NCI-H526 treated with DMSO at 0.1 percent for 48 hours (cell line): ENCODE data around the gene ZNF442.
"Not testable (repeated sequence)": the region's sequence is repeated elsewhere in the genome, so short reads cannot be mapped to it uniquely, and the experiment has no call there.

Source experiments
- DNase-seq: peaks from one replicate; lab custom pipeline; 2025; lab: John Stamatoyannopoulos, UW

ZNF442 gene

GRCh38 chr19:12365236-12366162, at the start of gene ZNF442:
Gene ZNF442, minus strand, starts transcription at chr19:12365683. Its CDS starts 2,052 bp downstream, at chr19:12363631.
- DNase-seq: peak; percentile 77

DNA sequence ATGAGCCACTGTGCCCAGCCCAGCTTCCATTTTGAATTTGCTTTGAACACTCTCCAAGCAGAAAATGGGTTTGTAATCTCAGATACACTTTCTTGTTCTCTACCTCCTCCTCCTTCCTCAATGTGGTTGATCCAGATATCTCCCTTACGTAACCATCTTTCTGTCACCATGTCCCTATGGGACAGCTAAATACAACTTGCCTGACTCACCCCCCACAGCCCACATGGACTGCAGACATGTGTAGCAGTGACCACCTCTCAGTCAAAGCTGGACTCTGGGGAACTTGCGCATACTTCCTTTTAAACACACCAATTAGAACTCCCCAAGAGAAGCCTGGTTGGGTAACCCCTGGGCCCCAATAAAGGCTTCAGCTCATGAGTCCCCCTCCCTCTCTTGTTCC, 46.4 kb upstream of the ZNF442 start:
- DNase-seq: no peak

DNA sequence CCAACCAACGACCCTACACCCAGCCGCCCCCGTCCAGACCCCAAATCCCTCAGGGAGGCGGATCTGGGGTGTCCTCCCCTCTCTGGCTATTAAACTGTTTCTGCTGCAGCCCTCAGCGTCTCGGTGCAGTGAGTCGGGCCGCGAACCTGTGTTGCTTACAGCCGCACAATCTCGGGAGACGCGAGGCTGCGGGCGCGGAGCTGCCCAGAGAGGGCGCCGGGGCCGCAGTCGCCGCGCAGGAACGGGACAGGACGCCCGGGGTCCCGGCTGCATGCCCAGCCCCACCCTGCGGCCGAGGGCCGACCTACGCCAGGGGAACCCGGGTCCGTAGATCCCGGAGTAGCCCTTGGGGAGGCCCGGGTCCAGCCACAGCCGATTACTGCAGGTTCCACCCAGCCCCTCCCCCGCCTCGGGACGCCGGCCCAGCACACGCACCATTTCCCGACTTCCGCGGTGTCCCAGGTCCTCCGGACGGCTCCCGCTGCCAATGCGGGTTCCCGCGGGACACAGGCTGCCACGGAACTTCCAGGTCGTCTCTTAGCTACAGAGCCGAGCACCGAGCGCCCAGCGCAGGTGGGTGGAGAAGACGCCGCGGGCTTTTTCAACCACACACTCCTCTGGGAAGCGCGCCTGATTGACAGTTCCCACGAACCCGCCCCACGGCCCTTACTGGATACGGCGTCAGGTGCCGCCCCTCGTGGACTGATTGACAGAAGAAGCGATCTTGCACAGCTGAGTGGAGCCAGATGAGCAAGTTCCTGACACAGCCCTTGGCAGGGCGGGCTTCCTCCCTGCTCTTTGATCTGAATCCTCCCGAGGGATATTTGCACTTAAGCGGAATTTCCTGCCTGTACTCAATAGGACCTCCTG, 35.4 kb upstream of the ZNF442 start, which contains the start of gene ZNF799:
Gene ZNF799, minus strand, starts transcription at position 639 of the 870 bp plus-strand sequence. Its CDS starts 201 bp downstream, at position 438.
- peak; percentile 88 for DNase-seq

DNA sequence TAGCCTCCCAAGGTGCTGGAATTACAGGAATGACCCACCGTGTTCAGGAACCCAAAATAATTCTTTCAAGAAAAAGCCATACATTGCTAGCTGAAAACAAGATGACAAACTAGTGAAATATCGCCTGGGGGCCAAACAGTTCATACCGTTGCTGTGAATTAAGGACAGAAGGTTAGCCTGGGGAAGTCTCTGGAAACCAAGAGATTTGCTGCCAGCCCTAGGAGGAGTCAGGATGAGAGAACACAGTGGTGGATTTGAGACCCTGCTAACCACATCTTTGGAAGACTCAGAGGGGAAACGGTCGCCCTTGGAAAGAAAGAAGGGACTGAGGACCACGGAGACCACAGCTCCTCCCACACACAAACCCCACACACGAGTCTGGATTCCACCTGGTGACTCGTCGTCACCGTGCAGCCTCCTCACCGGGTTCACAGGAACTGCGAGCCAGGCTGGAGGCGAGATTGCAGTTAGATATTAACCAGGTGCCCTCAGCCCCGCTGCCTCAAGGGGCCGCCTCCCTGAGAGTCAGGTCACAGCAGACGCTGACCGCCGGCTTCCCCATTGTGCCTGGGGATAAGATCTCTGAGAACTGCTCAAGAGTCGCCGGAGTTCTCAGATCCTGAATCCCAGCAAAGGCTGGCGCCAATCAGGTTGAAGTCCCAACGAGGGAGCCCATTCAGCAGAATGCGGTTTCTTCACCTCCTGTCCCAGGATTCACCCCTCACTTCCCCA, 34.6 kb upstream of the ZNF442 start:
- not testable (repeated sequence) for DNase-seq

DNA sequence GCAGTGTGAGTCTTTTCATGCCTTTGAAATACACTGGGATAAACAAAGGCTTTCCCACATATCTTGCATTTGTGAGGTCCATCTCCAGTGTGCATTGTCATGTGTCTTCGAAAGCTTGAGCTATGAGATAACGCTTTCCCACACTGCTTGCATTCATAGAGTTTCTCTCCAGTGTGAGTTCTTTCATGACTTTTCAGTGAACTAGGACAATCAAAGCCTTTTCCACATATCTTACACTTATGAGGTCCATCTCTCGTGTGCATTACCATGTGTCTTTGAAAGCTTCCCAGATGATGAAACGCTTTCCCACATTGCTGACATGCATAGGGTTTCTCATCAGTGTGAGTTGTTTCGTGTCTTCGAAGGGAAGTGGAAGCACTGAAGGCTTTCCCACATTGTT, 25.7 kb upstream of the ZNF442 start:
- DNase-seq: not testable (repeated sequence)

DNA sequence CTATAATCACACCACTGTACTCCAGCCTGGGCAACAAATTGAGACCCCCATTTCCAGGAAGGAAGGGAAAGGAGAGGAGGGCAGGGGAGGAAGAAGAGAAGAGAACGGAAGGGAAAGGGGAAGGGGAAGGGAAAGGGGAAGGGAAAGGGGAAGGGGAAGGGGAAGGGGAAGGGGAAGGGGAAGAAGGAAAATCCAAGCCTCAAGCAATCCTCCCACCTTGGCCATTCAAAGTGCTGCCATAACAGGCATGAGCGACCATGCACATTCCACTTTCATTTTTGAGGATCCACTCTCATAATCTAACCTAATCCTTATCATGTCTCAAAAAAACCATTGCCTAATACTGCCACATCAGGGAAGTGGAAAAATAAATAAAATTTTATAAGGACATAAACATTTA, 20.9 kb upstream of the ZNF442 start:
- DNase-seq: not testable (repeated sequence)

- no peak for DNase-seq
These were observed 14.9 kb upstream of the ZNF442 start for GRCh38 chr19:12380444-12380737.

DNA sequence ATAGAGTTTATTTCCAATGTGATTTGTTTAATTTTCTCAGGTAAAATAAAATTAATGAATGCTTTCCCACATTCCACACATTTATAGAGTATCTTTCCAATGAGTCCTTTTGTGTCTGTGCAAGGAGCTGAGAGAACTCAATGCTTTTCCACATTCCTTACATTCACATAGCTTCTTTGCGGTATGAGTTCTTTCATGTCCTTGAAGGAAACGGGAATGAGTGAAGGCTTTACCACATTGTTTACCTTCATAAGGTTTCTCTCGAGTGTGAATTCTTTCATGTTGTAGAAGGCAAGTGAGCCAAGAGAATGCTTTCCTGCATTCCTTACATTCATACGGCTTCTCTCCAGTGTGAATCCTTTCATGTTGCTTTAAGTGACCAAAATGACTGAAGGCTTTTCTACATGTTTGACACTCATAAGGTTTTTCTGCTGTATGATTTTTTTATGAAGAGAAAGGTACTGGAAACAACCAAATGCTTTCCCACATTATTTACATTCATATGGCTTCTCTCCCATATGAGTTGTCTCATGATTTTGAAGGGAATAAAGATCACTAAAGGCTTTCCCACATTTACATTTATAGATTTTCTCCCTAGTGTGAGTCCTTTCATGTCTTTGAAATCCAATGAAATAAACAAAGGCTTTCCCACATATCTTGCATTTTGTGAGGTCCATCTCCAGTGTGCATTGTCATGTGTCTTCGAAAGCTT, 14.4 kb upstream of the ZNF442 start:
- DNase-seq: no peak

- no peak for DNase-seq
These were observed 8.5 kb upstream of the ZNF442 start for GRCh38 chr19:12374026-12374425.

GRCh38 chr19:12364391-12365235, 870 bp downstream of the ZNF442 start:
- DNase-seq: no peak

DNA sequence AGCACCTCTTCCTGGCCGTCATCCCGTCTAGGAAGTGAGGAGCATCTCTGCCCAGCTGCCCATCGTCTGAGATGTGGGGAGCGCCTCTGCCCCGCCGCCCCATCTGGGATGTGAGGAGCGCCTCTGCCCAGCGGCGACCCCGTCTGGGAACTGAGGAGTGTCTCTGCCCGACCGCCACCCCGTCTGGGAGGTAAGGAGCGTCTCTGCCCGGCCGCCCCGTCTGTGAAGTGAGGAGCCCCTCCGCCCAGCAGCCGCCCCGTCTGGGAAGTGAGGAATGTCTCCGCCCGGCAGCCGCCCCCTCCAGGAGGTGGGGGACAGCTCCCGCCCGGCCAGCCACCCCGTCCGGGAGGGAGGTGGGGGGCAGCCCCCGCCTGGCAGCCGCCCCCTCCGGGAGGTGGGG, 3.2 kb downstream of the ZNF442 start:
- not testable (repeated sequence) for DNase-seq

DNA sequence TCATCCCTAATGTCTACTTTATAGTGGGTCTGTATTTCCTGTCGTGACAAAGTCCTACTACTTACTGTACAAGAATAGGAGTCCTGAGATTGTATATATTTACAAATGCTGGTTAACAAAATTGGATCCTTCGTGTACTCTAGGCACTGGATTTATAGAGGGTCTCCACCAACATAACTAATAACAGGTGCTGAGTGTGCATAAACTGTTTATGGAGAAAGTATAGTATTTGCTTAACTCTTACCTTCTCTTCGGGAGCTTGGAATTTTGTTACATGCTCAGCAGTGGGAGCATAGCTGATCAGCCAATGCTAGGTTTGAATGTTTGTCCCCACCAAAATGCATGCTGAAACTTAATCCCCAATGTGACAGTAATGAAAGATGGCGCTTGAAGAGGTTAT, 12.1 kb downstream of the ZNF442 start:
- no peak for DNase-seq

DNA sequence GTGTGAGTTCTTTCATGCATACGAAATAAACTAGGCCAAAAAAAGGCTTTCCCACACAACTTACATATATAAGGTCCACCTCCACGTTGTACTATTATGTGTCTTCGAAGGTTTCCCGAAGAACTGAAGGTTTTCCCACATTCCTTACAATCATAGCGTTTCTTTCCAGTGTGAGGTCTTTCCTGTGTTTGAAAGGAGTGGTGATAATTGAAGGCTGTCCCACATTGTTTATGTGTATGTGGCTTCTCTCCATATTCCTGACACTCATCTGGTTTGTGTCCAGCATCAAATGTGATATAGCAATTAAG, 14.6 kb downstream of the ZNF442 start:
- no peak for DNase-seq

- DNase-seq: no peak
These were observed 15.1 kb downstream of the ZNF442 start for GRCh38 chr19:12350185-12350889.

DNA sequence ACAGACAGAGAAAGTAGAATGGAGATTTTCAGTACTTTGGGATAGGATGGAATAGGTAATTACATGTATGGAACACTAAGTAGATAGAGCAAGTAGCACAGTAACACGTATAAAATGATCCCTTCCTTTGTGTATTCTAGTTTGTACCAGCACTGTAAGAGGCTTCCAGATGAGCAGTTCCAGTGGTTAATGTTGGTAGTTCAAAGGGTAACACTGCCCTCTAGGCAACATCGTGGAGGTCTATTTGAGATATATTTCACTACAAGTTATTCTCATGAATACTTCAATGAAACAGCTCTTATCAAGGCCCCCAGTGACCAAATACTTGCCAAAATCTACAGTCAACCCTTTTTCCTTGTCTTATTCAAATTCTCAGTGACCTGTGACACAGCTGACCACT, 18.6 kb downstream of the ZNF442 start:
- no peak for DNase-seq

- DNase-seq: no peak
These were observed 20.3 kb downstream of the ZNF442 start for GRCh38 chr19:12345197-12345596.

DNA sequence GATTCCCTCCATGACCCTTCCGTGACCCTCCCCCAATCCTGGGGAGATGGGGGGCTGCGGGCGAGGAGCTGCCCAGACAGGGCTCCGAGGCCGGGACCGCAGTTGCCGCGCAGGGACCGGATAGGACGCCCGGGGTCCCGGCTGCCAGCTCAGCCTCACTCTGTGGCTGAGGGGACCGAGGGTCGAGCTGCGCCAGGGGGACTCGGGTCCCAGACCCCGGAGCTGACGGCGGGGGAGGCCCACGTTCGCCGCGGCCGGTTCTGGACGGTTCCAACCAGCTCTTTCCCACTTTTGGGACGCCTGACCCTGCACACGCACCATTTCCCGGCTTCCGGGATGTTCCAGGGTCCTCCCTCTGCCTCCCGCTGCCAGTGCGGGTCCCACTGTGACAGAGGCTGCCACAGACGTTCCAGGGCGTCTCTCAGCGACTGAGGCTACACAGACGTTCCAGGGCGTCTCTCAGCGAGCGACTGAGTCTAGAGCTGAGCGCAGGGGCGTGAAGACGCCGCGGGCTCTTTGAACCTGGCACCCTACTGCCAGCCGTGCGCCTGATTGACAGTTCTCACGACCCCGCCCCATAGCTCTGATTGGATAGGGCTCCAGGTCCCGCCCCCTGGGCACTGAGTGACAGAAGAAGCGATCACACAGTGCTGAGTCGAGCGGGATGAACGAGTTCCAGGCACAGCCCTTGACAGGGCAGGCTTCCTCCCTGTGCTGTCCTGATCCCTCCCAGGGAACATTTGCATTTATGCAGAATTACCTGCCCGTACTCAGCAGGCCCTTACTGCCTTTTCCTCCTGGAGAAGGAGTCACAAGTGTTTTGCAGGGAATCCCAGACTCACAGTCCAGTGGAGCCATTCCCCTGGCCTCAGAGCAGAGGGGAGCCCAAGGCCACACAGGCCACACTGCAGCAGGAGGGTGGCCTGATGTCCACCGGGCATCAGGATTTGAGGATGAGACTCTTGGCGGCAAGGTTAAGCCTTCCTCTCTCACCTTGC, 32.0 kb downstream of the ZNF442 start, which contains the start of gene ZNF563:
Gene ZNF563, minus strand, starts transcription at position 472 of the 998 bp plus-strand sequence. Its CDS starts 151 bp downstream, at position 321.
- DNase-seq: peak; percentile 87

DNA sequence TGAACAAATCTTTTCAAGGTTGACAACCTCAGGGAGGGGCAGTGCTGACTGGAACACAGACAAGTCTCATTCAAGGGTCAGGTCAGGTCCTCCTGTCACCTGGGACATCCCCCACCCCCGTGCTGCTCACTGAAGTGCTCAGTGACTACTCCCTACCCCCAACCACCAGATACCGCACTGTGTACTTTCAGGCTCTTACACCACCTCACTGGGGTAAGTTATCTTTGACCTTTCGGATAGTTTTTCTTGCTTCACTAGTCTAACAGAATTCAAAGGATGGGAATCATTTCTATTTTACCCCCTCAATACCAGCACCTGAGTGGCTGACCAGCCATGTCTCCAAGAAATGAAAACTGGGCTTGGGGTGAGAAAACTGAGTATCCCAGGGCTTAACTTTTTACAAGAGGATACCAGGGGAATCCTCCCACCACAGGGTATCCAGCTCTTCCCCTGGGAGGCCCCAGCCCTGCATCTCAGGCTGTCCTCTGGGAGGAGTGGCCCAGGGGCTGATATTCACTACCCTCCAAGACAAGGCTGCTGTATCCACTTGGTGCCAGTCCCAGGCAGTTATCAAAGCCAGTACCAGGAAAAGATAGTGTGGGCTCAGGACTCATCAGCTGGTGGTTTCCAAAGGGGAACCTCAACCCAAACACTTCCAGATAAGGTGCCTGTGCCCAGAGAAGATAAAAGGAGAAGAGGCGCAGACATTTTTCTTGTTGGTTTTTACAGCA, 34.1 kb downstream of the ZNF442 start:
- DNase-seq: no peak
